Body of pancreas (tissue), 4 donors: Measurements from ENCODE around the gene LRCH1.

Experiments
- CTCF ChIP-seq, 7 experiments: fragments of 450-650 bp in 4 of 7; fragments of 200-600 bp in 3 of 7; sonication (generic) in 3 of 7; IDR thresholded peaks; one replicate each; pipeline ENCODE4 v1.5.1; 2016 to 2019; ENCODE audit warnings: antibody characterized with exemption in 7 of 7
- POLR2A ChIP-seq, 3 donors: fragments of 450-650 bp; IDR thresholded peaks; one replicate each; pipeline ENCODE4 v1.6.1; 2016; ENCODE audit warnings: antibody characterized with exemption in 3 of 3, mild to moderate bottlenecking in 2 of 3

GRCh38 chr13:46630431-46631178, 77.6 kb downstream of the LRCH1 start:
- TF ChIP-seq CTCF (IDR thresholded peaks at IDR 0.05) (no peak), POLR2A (IDR thresholded peaks at IDR 0.05) (no peak)
